SH-SY5Y (cell line): ENCODE data around the gene SMIM24.

Experiments used
- GATA2 ChIP-seq: IDR thresholded peaks from 2 replicates; pipeline ENCODE4 v1.6.1; 2011; ENCODE audit warnings: mild to moderate bottlenecking, low read depth, low read length
- GATA3 ChIP-seq: IDR thresholded peaks from 2 replicates; pipeline ENCODE4 v1.6.1; 2011; ENCODE audit warnings: low read depth, mild to moderate bottlenecking, low read length, moderate library complexity

DNA sequence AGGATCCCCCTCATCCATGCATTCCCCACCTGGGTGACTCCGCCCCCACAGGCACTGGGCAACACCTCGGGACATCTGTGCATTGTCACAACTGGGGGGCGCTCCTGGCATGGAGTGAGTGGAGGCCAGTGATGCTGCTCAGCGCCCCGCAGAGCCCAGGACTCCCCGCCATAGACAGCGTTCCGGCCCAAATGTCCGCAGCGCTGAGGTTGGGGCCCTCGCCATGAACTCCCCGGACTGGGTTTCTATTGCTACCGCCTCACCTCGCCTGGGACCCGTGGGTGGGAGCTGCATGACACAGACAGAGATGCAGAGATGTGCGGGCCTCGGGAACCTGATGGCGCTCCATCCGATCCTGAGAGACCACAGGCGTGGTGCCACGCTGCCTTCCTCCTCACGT is 30.4 kb upstream of the SMIM24 start:
- TF ChIP-seq GATA2 (no peak), GATA3 (no peak)
